MM.1S (cell line): ENCODE data around the gene WDR91.

Experiments used
- DNase-seq: peaks from one replicate; pipeline ENCODE4 v3.0.0-alpha.2; 2015
- H2AFZ ChIP-seq: fragments of 300-600 bp; sonication (generic); 2 replicates; pipeline ENCODE4 v1.6.0; 2016; ENCODE audit warnings: antibody characterized with exemption, low read length
- H3F3A ChIP-seq: fragments of 300-600 bp; sonication (generic); 2 replicates; pipeline ENCODE4 v1.6.1; 2016; ENCODE audit warnings: mild to moderate bottlenecking, antibody characterized with exemption, low read length, moderate library complexity, mixed read lengths; ENCODE audit not compliant: insufficient read depth
- H3K27ac ChIP-seq: fragments of 300-600 bp; sonication (generic); 2 replicates; pipeline ENCODE4 v1.5.1; 2016; ENCODE audit warnings: mild to moderate bottlenecking, low read length
- H3K27me3 ChIP-seq: fragments of 300-600 bp; sonication (generic); replicated peaks from 2 replicates; pipeline ENCODE4 v1.6.0; 2016; ENCODE audit warnings: low read length; ENCODE audit not compliant: insufficient read depth
- H3K36me3 ChIP-seq: fragments of 300-600 bp; sonication (generic); replicated peaks from 2 replicates; pipeline ENCODE4 v1.6.1; 2016; ENCODE audit warnings: mild to moderate bottlenecking, low read length, mixed read lengths; ENCODE audit not compliant: insufficient read depth
- H3K4me1 ChIP-seq: fragments of 300-600 bp; sonication (generic); 2 replicates; pipeline ENCODE4 v1.6.1; 2016; ENCODE audit warnings: low read length, mixed read lengths
- H3K4me2 ChIP-seq: fragments of 300-600 bp; sonication (generic); 2 replicates; pipeline ENCODE4 v1.6.0; 2016; ENCODE audit warnings: low read depth, low read length
- H3K4me3 ChIP-seq: fragments of 300-600 bp; sonication (generic); 2 replicates; pipeline ENCODE4 v1.5.1; 2016; ENCODE audit warnings: low read length, mixed read lengths
- H3K79me2 ChIP-seq: fragments of 300-600 bp; sonication (generic); 2 replicates; pipeline ENCODE4 v1.6.1; 2016; ENCODE audit warnings: mixed run types, low read length, mixed read lengths
- H3K9ac ChIP-seq: fragments of 300-600 bp; sonication (generic); 2 replicates; pipeline ENCODE4 v1.6.1; 2016; ENCODE audit warnings: low read length, mixed read lengths
- H3K9me2 ChIP-seq: fragments of 300-600 bp; sonication (generic); replicated peaks from 2 replicates; pipeline ENCODE4 v1.6.1; 2016; ENCODE audit warnings: mild to moderate bottlenecking, low read length, mixed read lengths; ENCODE audit not compliant: insufficient read depth
- H3K9me3 ChIP-seq: fragments of 300-600 bp; sonication (generic); replicated peaks from 2 replicates; pipeline ENCODE4 v1.6.1; 2016; ENCODE audit warnings: mild to moderate bottlenecking, low read length, mixed read lengths; ENCODE audit not compliant: insufficient read depth
- H4K20me1 ChIP-seq: fragments of 300-600 bp; sonication (generic); 2 replicates; pipeline ENCODE4 v1.6.1; 2016; ENCODE audit warnings: mild to moderate bottlenecking, low read length, moderate library complexity, mixed read lengths; ENCODE audit not compliant: insufficient read depth
- CTCF ChIP-seq: fragments of 300-600 bp; sonication (generic); IDR thresholded peaks from 2 replicates; pipeline ENCODE4 v1.5.1; 2016; ENCODE audit warnings: antibody characterized with exemption, low read length, mixed read lengths
- EZH2 ChIP-seq: fragments of 300-600 bp; sonication (generic); optimal IDR thresholded peaks from 2 replicates; pipeline ENCODE3; 2017; ENCODE audit warnings: low read depth, mild to moderate bottlenecking, antibody characterized with exemption, low read length, mixed read lengths
- EZH2phosphoT487 ChIP-seq: fragments of 300-600 bp; sonication (generic); IDR thresholded peaks from 2 replicates; pipeline ENCODE4 v1.6.1; 2018; ENCODE audit warnings: antibody characterized with exemption, low read length

Gene WDR91

GRCh38 chr7:135186841-135187253 is 24.5 kb downstream of the WDR91 start:
- no peak overlapping the region for H3K4me3 ChIP-seq
- H3K9me2 ChIP-seq: no peaks in the 10 kb centered on the region
- H3K4me1 ChIP-seq: no peaks in the 10 kb centered on the region
- H4K20me1 ChIP-seq: no peaks in the 10 kb centered on the region
- TF ChIP-seq EZH2phosphoT487 (no peak), CTCF (no peak), EZH2 (no peak)
- no peaks in the 10 kb centered on the region for H3K79me2 ChIP-seq
- no peak overlapping the region for H2AFZ ChIP-seq
- H3K36me3 ChIP-seq: no peaks in the 10 kb centered on the region
- H3F3A ChIP-seq: no peaks in the 10 kb centered on the region
- no peak for DNase-seq
- H3K9me3 ChIP-seq: no peaks in the 10 kb centered on the region
- H3K4me2 ChIP-seq: no peak overlapping the region
- no peaks in the 10 kb centered on the region for H3K27me3 ChIP-seq
- no peak overlapping the region for H3K27ac ChIP-seq
- H3K9ac ChIP-seq: no peak overlapping the region

- Histone ChIP-seq H3K27ac (no peak overlapping the region), H3K9me2 (no peaks in the 10 kb centered on the region), H3F3A (no peaks in the 10 kb centered on the region), H3K27me3 (no peaks in the 10 kb centered on the region), H2AFZ (no peak overlapping the region), H3K9ac (no peak overlapping the region), H4K20me1 (no peaks in the 10 kb centered on the region), H3K4me2 (no peak overlapping the region), H3K4me3 (no peak overlapping the region), H3K9me3 (0 out of 2 replicates have a peak, but pooled peaks cover 3% of the 10 kb centered on the region), H3K79me2 (no peaks in the 10 kb centered on the region), H3K36me3 (no peaks in the 10 kb centered on the region), H3K4me1 (no peaks in the 10 kb centered on the region)
- no peak for DNase-seq
- TF ChIP-seq EZH2phosphoT487: no peak
- TF ChIP-seq CTCF: no peak
- TF ChIP-seq EZH2: no peak
These were observed 25.1 kb downstream of the WDR91 start for GRCh38 chr7:135186261-135186540.

- Histone ChIP-seq H3K4me3 (no peak overlapping the region), H3K27ac (no peak overlapping the region), H3K79me2 (no peaks in the 10 kb centered on the region), H2AFZ (no peak overlapping the region), H3K36me3 (no peaks in the 10 kb centered on the region; the same call in 1 of the 2 replicates), H3K9me3 (0 out of 2 replicates have a peak, but pooled peaks cover 3% of the 10 kb centered on the region), H3K27me3 (no peaks in the 10 kb centered on the region), H3K4me2 (no peak overlapping the region), H3K9me2 (no peaks in the 10 kb centered on the region), H3K4me1 (no peaks in the 10 kb centered on the region), H4K20me1 (no peaks in the 10 kb centered on the region), H3F3A (no peaks in the 10 kb centered on the region), H3K9ac (no peak overlapping the region)
- DNase-seq: no peak
- TF ChIP-seq EZH2phosphoT487 (no peak), CTCF (no peak), EZH2 (no peak)
These were observed 25.7 kb downstream of the WDR91 start for GRCh38 chr7:135185471-135186260.
